LHCN-M2 (cell line): Measurements from ENCODE around the gene NIPAL3. TPM values are rescaled to one million over a fixed set of nuclear protein-coding genes. Genes with fewer than 3 reads are reported as not detected.
A peak's percentile ranks its signal among the peaks of the same experiment; 100 is the strongest.
"Not testable (repeated sequence)": the region's sequence is repeated elsewhere in the genome, so short reads cannot be mapped to it uniquely, and the experiment has no call there.

Experiments used
- DNase-seq: peaks from one replicate; pipeline ENCODE4 v3.0.0-alpha.2; 2012; ENCODE audit warnings: low read depth
- total RNA-seq: library from RNA; depleted of rRNA; stranded (reverse); fragments of >200 nt; gene quantifications from 2 replicates; pipeline ENCODE4 v1.2.3, GENCODE V29; 2014

Gene NIPAL3
- total RNA-seq, 1 experiment from 2014 or later, result 18.8 TPM

- no peak for DNase-seq
Observed at GRCh38 chr1:24489674-24490073, 74.1 kb downstream of the NIPAL3 start.

DNA sequence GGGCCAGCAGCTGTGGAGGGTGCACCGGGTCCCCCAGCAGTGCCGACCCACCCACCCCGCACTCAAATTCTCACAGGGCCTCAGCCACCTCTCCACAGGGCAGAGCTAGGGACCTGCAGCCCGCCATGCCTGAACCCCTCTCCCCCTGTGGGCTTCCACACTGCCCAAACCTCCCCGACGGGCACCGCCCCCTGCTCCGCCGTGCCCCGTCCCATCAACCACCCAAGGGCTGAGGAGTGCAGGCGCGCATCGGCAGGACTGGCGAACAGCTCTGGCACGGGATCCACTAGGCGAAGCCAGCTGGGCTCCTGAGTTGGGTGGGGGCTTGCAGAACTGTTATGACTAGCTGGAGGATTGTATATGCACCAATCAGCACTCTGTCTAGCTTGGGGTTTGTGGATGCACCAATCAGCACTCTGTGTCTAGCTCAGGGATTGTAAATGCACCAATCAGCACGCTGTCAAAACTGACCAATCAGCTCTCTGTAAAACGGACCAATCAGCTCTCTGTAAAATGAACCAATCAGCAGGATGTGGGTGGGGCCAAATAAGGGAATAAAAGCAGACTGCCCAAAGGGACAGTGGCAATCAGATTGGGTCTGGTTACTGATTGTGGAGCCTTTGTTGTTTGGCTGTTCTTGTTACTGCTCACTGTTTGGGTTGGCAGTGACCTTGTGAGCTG is 74.6 kb downstream of the NIPAL3 start:
- DNase-seq, result no peak

DNA sequence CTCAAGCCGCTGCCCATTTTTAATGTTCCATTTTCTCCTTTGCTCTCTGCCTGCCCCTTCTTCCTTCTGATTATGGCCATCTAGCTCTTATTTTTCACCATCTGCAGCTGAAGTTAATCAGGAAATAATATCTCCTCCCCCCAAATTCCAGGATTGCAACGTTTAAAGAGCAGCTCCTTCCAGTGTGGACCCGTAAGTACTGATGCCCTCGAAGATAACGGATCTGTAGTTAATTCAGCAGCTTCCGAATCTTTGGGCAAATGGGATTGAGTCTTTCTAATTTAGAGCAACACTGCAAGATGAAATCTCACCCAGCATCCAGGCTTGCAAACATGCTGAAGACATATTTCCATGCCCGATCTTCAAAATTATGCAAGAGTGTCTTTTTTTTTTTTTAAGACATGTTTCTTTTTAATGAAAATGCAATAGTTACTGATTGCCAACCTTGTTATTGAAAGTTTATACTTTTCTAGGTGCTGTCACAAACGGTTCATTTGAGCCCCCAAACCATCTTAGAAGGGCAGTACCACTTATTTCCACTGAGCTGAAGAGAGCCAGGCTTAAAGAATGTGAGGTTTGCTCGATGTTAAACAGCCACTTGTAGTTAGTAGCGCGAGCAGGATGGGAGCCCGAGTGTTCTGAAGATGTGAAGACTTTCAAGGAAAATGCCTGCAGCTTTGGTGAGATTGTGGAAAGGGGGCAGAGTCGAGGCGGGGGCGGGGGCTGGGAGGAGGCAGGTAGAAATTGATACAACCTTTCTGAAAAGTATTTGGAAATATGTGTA is 76.2 kb downstream of the NIPAL3 start:
- no peak for DNase-seq

DNA sequence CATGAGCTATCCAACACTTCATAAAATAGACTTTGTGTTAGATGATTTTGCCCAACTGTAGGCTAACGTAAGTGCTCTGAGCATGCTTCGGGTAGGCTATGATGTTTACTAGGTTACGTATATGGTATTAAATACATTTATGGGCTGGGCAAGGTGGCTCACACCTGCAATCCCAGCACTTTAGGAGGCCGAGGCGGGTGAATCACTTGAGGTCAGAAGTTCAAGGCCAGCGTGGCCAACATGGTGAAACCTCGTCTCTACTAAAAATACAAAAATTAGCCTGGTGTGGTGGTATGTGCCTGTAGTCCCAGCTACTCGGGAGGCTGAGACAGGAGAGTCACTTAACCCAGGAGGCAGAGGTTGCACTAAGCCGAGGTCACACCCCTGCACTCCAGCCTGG is 77.3 kb downstream of the NIPAL3 start:
- DNase-seq, result not testable (repeated sequence)

GRCh38 chr1:24493785-24494184 is 78.2 kb downstream of the NIPAL3 start:
- no peak for DNase-seq

DNA sequence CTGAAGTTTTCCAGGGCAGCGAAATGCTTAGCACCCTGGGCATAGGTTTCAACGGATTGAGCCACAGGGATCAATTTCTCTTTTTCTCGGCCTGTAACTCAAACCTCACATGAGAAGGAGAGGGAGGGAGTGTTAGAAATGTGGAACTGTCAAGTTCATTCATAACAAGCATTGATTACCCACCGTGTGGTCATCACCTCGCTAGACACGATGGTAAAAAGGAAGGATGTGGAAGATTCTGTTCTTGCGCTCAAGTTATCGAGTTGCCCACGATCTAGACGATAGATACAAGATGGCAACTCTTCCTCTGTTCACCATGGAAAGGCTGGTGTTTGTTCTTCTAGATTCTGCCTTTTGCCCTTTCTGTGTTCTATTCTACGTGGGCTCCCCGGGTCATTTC is 83.0 kb downstream of the NIPAL3 start:
- no peak for DNase-seq

- no peak for DNase-seq
Observed at GRCh38 chr1:24500448-24501048, 84.9 kb downstream of the NIPAL3 start.

DNA sequence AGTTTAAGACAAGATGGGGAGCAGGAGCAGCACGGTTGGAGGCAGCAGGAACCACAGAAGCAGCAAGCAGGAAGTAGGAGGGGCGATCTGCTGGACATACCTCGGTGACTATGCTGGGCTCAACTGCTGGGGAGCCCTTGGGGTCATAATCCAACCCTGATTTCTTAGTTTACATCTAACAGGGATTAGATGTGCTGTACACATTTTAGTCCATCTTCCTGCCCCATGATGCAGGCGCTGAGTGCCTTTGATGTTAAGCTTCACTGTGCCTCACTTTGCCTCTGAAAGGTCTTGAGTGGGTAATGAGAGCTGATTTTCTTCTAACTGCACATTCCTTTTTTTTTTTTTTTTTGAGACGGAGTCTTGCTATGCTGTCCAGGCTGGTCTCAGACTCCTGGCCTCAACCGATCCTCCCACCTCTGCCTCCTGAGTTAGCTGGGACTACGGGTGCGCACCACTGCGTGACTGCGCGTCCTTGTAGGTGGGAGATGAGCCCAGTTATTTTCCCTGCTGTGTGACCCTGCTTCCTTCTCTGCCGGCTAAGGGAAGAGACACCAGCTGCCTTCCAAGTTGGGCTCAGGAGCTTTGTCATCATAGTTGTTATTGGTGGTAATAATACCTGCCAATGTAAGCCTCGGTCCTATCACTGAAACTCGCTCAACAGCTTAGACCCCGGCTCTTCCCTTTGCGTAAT is 85.9 kb downstream of the NIPAL3 start:
- DNase-seq, result peak; percentile 19

GRCh38 chr1:24502065-24502708 is 86.6 kb downstream of the NIPAL3 start:
- DNase-seq, result peak; percentile 48

GRCh38 chr1:24502709-24503058 is 87.1 kb downstream of the NIPAL3 start, which contains the start of gene RCAN3:
Gene RCAN3 (plus strand): TSS chr1:24502836. CDS start chr1:24514373, 11,537 bp downstream.
- peak; percentile 76 for DNase-seq

DNA sequence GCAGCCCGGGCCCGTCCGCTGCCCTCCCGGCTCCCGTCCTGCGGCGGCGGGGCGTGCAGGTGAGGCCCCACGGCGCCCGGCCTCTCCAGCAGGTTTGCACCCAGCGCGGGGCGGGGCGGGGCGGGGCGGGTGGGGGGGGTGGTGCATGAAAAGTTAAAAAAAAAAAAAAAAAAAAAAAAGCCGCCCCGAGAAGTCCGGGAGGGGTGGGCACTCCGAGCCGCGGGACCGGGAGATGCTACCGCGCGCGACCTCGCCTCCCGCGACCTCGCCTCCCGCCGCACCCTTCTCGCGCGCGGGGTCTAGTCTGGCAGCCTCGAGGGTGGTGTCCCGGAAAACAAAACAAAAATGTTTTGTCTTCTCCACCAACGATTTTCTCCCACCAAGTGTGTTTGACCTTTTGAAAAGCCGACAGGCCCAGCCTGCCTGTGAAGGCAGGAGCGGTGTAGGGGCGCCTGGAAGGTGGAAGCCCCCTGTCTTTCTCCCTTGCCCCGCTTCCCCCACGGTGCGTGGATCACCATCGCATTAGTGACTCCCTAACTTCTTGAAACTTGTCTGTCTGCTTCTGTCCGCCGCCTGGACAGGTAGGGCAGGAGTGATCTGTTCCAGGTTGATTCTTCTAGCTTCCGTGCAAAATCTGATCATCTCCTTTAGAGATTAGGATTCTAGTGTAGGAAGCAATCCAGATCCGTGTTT is 87.6 kb downstream of the NIPAL3 start:
- DNase-seq, result no peak

- DNase-seq, result no peak
Observed at GRCh38 chr1:24503870-24504523, 88.4 kb downstream of the NIPAL3 start.

- no peak for DNase-seq
Observed at GRCh38 chr1:24504560-24504959, 89.0 kb downstream of the NIPAL3 start.

DNA sequence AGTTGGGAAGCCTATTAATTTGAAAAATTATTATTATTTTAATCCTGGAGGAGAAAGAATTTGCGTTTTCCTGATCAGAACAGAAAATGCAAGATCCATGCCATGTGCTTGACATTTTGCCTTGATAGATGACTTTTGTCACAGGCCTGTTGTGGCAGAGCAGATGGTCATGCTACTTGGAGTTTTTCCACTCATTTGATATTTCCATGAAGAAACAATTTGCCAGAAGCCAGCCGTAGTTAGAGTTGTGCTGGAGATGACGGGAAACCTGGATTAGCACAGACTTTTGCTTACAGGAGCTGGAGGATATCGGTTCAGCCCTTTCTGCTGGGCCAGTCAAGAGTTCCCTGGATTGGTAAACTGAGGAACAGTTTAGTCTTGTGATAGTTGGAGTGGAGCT is 90.2 kb downstream of the NIPAL3 start:
- DNase-seq, result no peak

DNA sequence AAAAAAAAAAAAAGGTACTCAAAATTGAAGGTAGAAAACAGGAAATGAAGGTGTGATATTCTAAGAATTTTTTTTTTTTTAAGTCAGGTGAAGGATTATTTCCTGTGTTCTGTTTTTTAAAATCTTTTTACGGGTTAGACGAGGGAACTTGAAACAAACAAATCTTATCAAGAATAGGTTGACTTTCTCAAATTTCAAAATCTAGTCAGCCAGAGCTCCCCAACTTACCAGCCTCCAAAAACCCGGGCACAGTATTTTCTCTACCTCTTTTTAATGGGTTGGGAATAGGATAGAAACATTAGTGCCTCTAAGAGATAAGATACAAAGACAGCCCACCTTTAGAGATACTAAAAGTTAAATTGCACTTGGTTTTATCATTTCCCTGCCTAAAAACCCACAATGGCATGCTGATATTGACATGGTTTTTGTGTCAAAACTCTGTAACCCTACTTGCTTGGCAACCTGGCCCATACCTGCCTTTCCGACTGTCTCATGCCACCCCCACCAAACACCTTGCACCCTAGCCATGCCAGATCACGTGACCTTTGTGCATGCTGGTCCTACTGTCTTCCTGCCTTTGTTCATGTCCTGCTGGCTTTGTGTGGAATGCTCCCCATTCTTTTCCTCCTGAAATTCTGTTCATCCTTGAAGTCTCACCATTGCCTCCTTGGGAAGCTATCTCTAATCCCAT is 91.2 kb downstream of the NIPAL3 start:
- no peak for DNase-seq

DNA sequence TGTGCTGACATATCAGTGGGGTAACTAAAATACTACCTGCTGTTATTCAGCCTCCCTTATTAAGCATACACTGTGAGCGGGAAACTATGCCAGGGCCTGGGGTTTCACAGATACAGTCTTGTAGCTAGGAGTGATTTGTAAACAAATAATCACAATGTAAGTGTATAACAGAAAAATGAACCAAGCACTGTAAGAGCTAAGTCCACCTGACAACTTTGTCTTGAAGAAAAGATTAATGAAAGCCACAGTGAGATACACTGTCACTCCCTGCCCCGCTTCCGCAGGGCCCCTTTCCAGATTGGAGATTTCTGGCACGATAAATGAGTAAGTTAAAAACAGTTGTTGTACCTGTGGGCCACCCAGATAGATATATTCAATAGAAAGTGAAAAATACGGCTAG is 91.8 kb downstream of the NIPAL3 start:
- DNase-seq, result no peak

GRCh38 chr1:24508911-24509310 is 93.3 kb downstream of the NIPAL3 start:
- DNase-seq, result no peak

DNA sequence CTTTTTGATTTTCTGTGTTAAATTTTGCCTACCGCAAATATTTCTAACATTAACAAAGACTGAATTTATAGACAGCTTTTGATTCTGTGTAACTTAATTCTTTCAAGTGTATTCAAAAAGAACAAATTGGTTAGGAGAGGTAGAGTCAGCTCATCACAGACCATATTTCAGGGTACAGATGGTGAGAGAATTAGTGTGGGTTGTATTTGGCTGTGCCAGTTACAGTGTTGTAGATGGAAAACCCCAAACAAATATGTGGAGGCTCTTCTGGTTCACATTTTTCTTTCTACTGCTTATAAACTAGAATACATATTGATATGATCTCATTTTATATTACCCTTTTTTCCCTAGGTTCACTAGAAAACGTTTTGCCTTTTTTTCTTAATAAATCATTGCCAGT is 98.1 kb downstream of the NIPAL3 start:
- no peak for DNase-seq

DNA sequence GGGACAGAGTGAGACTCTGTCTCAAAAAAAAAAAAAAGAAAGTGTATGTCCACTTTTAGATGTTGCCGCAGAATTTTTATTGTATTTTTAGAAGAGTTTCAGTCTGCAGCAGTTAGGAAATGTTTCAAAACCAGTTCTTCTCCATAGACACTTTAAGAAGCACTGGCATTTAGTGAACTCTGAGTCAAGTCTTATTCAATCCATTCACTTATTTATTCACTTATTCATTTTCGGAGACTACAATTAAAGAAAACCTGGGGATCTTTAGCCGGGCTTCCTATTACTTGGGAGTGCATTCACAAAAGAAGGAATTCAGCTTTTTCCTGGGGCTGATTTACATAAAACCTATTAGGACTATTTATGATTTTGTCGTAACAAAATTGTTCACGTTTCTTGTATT is 99.3 kb downstream of the NIPAL3 start:
- DNase-seq, result no peak

- peak; percentile 58 for DNase-seq
Observed at GRCh38 chr1:24515671-24516209, 100.1 kb downstream of the NIPAL3 start.
